GM12865 (cell line): ENCODE results near the gene RAB37.

Experiments used
- DNase-seq: peaks from one replicate; pipeline ENCODE4 v3.0.0; 2010; ENCODE audit warnings: low read depth
- H3K4me3 ChIP-seq: 2 replicates; pipeline ENCODE4 v1.5.1; 2011; ENCODE audit warnings: mild to moderate bottlenecking, low read depth, low read length, control low read depth
- CTCF ChIP-seq: IDR thresholded peaks from 2 replicates; pipeline ENCODE4 v1.5.1; 2011; ENCODE audit warnings: low read length, control low read depth, low read depth, inconsistent platforms; ENCODE audit not compliant: insufficient read depth; ENCODE audit errors: missing control alignments

The RAB37 gene

GRCh38 chr17:74759243-74759801 is 22.3 kb downstream of the RAB37 start:
- peak; percentile 31 for TF ChIP-seq CTCF
- DNase-seq = peak; percentile 81
- no peak overlapping the region for H3K4me3 ChIP-seq

- no peak overlapping the region for H3K4me3 ChIP-seq
- DNase-seq = no peak
- TF ChIP-seq CTCF = no peak
Measured at GRCh38 chr17:74759941-74760340, 22.9 kb downstream of the RAB37 start.

- no peak overlapping the region for H3K4me3 ChIP-seq
Measured at GRCh38 chr17:74760404-74761105, 23.5 kb downstream of the RAB37 start.

GRCh38 chr17:74761419-74761818 is 24.4 kb downstream of the RAB37 start:
- no peak overlapping the region for H3K4me3 ChIP-seq
- no peak for TF ChIP-seq CTCF
- no peak for DNase-seq

More at GRCh38 chr17:74760404-74761105, 23.5 kb downstream of the RAB37 start:
- TF ChIP-seq CTCF = no peak
- DNase-seq = no peak

GRCh38 chr17:74761931-74762330 is 24.9 kb downstream of the RAB37 start:
- TF ChIP-seq CTCF = no peak
- no peak overlapping the region for H3K4me3 ChIP-seq
- DNase-seq = no peak

- DNase-seq = no peak
- TF ChIP-seq CTCF = no peak
- no peak overlapping the region for H3K4me3 ChIP-seq
Measured at GRCh38 chr17:74763565-74764387, 26.7 kb downstream of the RAB37 start.
